HG03025 (cell line): ENCODE data around the gene CPNE5.
A peak's percentile ranks its signal among the peaks of the same experiment; 100 is the strongest.

ENCODE experiments used
- ATAC-seq: cut with Tn5 transposase; IDR thresholded peaks from one replicate; pipeline ENCODE4 v1.9.1; 2021; ENCODE audit warnings: mild to moderate bottlenecking, moderate library complexity; ENCODE audit not compliant: unreplicated experiment, low FRiP score

CPNE5 gene

DNA sequence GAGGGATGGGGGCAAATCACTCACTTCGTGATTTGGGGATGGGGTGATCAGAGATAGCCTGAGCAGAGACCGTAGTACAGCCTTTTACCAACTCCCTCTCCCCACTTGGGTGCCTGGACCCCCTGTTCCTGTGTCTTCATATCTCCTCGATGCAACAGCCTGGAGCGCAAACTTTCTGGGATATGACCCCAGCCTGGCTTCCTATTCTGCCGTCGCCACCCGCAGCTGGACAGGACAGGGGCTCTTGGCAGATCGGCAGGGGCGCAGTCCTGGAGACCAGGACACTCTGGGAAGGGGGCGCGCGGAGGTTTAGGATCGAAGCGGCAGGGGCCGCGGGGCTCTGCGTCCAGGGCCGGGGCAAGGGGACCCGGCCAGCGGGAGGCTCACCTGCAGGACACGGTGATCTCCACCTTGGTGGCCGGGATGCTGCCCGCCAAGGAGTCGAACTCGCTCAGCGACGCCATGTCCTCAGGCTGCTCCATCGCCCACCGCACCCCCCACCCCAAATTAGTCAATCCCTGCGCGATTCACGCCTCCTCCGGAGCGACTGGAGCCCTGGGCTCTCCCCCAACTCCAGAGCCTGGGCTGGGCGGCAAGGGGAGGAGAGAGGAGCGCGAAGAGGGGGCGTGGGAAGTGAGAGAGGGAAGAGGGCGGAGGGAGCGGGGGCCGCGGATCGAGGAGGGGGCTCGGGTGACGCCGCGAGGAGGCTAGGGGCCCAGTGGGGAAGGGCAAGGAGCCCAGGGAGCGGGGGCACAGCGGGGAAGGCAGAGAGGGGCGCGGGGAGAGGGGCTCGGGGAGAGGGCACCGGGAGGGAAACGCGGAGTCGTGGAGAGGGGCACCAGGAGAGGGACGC is at the start of gene CPNE5:
Gene CPNE5, minus strand, starts transcription at position 549 of the 853 bp plus-strand sequence. Its CDS starts 67 bp downstream, at position 482.
- no peak for ATAC-seq

GRCh38 chr6:36888115-36888643 is 48.9 kb upstream of the CPNE5 start:
- no peak for ATAC-seq

GRCh38 chr6:36886950-36887618 is 47.8 kb upstream of the CPNE5 start:
- ATAC-seq = no peak

DNA sequence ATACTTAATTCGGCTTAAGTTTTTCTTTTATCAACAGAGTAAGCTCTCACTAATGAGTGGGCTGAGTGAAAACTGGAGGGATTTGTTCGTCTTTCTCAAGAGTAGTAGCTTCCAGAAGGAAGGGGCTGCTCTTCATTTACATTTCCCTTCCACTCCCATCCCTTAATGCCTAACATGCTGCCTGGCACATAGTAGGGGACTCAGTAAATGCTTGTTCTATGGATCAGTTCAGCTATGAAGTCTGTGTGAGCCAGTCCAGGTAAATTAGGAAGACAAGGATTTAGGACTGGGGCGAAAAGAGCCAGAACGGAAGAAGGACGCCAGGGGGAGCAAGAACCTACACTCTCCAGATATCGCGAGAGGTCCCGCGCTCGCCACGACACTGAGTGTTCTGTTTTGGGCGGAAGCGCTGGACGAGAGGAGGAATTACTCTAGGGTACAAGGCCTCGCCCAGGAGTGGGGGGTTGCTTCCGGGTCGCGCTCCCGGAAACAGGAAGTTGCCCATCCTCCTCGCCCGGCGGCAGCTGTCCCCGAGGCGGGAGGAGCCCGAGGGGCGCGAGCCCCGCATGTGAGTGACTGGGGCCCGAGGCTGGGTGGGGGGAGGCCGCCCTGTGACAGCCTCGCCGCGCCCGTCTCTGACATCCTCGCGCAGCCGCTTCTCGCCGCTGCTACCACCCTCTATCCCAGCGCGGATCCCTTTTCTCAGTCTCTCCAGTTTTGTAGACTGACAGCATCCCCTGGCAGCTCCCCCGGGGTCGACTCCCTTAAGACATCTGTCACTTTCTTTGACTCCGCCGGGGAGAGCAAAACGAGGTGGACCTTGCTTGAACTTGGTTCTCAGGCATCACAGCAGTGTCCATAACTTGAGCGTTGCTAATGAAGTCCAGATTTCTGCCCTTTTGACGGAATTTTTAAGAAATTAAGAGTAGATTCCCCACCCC is 46.5 kb upstream of the CPNE5 start, which contains the start of gene C6orf89:
Gene C6orf89, plus strand, starts transcription at position 492 of the 941 bp plus-strand sequence. CDS start 13,493 bp downstream, outside the sequence.
- peak; percentile 94 for ATAC-seq

DNA sequence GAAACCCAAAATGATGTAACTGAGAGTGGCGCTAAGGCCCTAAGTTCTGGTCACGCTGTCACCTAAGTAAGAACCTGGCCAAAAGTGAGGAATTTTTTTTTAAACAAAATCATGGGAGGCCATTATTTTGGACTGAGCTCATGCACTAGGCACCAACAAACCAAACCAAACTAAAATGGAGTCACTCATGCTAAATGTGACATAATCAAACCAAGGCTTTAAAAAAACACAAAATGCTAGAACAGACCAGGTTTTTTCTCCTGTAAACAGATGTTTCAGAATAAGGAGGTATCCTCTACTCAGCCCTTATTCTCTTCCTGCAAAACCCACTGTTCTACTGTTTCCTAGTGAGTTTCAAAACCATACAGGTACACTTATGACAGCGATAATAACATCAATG is 45.4 kb upstream of the CPNE5 start:
- no peak for ATAC-seq

GRCh38 chr6:36875250-36875633 is 36.0 kb upstream of the CPNE5 start:
- no peak for ATAC-seq

DNA sequence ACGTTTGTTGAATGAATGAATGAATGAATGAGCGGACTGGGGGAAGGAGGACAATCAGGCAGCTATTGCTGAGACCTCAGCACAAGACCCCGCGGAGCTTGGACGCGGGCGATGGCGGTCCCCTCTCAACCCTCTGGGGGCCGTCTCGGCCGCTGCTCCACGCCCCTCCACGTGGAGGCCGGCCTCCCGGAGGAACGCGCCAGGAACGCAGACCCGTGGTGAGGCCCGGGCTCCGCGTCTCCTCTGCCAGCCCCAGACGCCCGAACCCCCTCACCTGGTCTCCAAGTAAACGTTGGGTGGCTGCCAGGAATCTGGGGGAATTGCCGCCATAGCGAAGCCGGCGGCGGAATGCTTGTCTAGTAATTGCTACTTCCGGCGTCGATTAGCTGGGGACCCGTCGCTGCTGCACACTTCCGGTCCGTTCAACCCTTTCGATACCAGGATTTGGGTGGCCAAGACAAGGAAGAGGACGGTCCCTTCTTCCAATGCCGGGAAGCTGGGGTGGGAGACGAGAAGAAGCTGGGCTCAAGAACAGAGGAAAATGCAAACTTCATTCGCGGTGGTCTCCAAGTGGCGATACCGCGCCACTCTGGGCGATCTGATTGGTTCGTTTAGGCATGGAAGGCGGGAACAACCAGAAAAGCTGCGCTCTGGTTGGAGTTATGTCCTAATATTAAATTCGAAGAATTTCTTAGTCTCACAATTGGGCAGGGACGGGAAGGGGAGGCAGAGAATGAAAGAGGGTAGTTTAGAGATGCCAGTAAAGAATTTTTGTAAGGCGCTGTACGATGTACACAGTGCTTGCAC is 35.4 kb upstream of the CPNE5 start, which contains the start of gene PPIL1:
Gene PPIL1, minus strand, starts transcription at position 361 of the 807 bp plus-strand sequence. Its CDS starts 31 bp downstream, at position 330.
- peak; percentile 73 for ATAC-seq

GRCh38 chr6:36873612-36874442 is 34.6 kb upstream of the CPNE5 start:
- no peak for ATAC-seq

DNA sequence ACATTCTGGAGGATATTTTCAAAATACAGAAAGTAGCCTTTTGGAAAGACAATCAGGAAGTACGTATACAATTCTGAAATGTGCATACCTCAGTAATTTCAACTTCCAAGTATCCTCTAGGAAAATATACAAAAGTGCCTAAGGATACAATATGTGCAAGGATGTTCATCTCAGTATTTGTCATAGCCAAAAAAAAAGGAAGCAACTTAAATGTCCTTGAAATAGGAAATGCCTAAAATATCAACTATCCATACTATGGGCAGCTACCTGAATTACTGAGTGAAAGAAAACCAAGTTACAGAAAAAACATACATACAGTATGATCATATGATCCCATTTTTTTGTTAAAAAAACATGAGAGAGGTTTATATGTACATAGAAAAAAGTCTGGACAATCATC is 33.9 kb upstream of the CPNE5 start:
- no peak for ATAC-seq

DNA sequence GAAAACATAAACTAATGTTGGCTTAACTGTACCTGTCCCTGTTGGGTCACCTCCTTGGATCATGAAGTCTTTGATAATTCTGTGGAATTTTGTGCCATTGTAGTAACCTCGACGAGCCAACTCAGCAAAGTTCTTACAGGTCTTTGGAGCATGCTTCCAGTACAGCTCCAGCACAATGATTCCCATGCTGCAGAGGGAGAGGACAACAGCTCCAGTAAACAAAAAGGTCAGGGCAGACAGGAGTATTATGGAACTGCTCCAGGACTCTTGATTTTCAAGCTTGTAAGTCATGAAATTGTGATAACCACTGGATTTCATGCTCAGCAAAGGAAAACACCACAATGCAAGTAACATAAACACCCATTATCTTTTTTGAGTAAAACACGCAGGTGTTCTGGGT is 32.4 kb upstream of the CPNE5 start:
- ATAC-seq = no peak

DNA sequence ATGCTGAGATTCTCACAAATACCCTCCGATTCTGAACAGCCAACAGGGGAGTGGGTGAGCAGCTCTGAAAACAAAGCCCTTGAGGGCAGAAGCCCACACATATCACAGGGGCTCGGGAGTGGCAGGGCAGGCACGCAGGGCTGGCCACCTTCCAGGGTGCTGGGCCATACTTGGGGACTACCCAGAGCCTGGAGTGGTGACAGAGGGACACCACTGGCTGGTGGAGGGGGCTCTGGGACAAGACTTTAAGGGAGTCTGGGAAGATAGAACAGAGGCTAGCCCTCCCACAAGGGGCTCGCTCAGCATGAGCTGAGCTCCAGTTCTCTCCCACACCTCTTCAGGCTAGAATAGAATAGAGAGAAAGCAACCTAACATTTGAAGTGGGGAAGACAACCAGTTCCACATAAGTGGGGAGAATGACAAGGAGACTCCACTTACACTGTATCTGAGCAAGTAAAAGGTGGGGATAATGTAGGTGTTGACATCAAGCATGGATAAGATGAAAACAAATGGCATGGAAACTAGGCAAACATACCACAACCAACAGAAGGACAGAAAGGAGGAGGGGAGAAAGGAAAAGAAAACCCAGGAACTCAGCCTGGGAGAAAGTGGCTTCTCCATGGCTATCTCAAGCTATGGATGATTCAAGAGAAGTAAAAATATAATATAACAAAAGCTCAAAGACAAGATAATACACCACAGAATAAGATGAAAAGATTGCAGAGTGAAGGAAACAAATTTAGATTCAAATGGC is 28.4 kb upstream of the CPNE5 start:
- no peak for ATAC-seq

GRCh38 chr6:36865835-36866234 is 26.6 kb upstream of the CPNE5 start:
- ATAC-seq = no peak

DNA sequence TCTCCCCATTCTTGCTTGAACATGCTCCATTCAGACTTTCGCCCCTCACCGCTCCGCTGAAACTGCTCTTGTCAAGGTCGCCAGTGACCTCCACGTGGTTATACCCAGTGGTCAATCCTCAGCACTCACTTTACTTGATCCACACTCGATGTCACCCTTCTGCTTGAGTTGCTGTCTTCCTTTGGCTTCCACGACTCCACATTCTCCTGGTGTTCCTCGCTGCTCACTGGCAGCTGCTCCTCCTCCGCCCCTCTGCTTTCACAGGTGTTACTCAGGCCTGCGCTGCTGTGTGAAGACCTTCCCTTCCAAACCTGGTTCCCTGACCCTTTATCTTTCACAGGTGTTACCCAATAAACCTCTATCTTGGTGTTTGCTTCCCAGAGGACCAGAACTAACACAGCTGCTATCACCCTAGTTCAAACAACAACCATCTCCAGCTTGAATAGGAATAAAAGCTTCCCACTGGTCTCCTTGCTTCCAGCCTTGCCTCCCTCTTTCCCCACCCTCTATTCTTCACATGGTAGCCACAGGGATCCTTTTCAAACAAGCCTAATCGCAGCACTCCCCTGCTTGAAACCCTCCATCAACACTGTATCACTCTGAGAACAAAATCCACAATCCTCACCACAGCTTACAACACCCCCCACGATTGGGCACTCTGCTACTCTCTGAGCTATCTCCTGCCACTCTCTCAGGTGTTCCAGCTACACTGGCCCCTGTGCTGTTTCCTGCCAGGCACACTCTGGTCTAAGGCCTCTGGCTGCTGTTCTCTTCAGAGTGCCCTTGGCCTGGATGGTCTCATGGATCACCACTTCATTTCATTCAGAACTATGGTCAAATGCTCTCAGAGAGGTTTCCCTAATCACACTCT is 24.7 kb upstream of the CPNE5 start:
- ATAC-seq = no peak

GRCh38 chr6:36862848-36863382 is 23.7 kb upstream of the CPNE5 start:
- no peak for ATAC-seq

- no peak for ATAC-seq
Measured at GRCh38 chr6:36862164-36862847, 23.1 kb upstream of the CPNE5 start.

DNA sequence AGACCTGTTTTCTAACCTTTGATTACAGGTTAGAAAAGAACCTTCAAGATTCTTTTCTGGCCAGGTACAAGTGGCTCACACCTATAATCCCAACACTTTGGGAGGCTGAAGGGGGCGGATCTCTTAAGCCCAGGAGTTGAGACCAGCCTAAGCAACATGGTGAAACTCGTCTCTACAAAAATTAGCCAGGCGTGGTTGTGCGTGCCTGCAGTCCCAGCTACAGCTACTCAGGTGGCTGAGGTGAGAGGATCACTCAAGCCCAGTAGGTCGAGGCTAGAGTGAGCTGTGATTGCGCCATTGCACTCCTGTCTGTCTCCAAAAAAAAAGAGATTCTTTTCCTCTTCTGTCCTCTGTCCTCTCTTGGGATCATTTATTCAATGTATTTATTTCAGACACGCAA is 20.9 kb upstream of the CPNE5 start:
- ATAC-seq = no peak
